Mammary epithelial cell (primary cell): ENCODE results near the gene ARID3A.

Experiments used
- CTCF ChIP-seq, 2 donors: IDR thresholded peaks in 1 of 2; conservative IDR thresholded peaks in 1 of 2; 2 replicates each; pipeline ENCODE4 v1.5.1; 2011 to 2012; ENCODE audit warnings: inconsistent platforms in 2 of 2, low read length in 2 of 2, mild to moderate bottlenecking in 2 of 2, control low read depth in 1 of 2, low read depth in 1 of 2; ENCODE audit not compliant: insufficient read depth in 1 of 2; ENCODE audit errors: extremely low read depth in 1 of 2
- EZH2 ChIP-seq: IDR thresholded peaks from 2 replicates; pipeline ENCODE4 v1.6.1; 2012; ENCODE audit warnings: low read length, inconsistent platforms, borderline replicate concordance

GRCh38 chr19:876089-876488 is 49.7 kb upstream of the ARID3A start:
- TF ChIP-seq EZH2 (no peak), CTCF (conservative IDR thresholded peaks at IDR 0.05 in 1 of 2, IDR thresholded peaks at IDR 0.05 in 1 of 2; ENCODE audit: extremely low read depth in 1 of 2, insufficient read depth in 1 of 2, low read depth in 1 of 2, low read length in 2 of 2) (no peak)
